HEK293T (cell line): ENCODE data around the gene VPS26B.
"Not testable (repeated sequence)": the region's sequence is repeated elsewhere in the genome, so short reads cannot be mapped to it uniquely, and the experiment has no call there.

Experiments
- FOXA1 ChIP-seq: fragments of 450-650 bp; IDR thresholded peaks from 2 replicates; pipeline ENCODE4 v1.6.1; 2016; ENCODE audit warnings: mild to moderate bottlenecking
- NFRKB ChIP-seq: fragments of 450-650 bp; IDR thresholded peaks from 2 replicates; pipeline ENCODE4 v1.6.1; 2016; ENCODE audit warnings: mild to moderate bottlenecking, moderate library complexity
- SP1 ChIP-seq: fragments of 450-650 bp; IDR thresholded peaks from 2 replicates; pipeline ENCODE4 v1.6.1; 2017

- not testable (repeated sequence) for TF ChIP-seq SP1, NFRKB, FOXA1
These were observed 57.2 kb downstream of the VPS26B start for GRCh38 chr11:134281635-134282034.
